ENCODE results near the gene MANBA.

GRCh38 chr4:102736636-102737549 lies 23.9 kb downstream of the MANBA start:
- TF ChIP-seq SMC3 (IDR thresholded peaks at IDR 0.05; ENCODE audit: low read depth, low read length) (no peak), MAFK (IDR thresholded peaks at IDR 0.05; ENCODE audit: low read depth, low read length) (no peak), POLR2A (IDR thresholded peaks at IDR 0.05; ENCODE audit: low read depth, low read length) (no peak), CTCF (conservative IDR thresholded peaks at IDR 0.05; ENCODE audit: low read depth, low read length) (no peak), RAD21 (IDR thresholded peaks at IDR 0.05; ENCODE audit: low read length) (no peak), USF2 (IDR thresholded peaks at IDR 0.05; ENCODE audit: low read depth, low read length) (no peak), ELK1 (IDR thresholded peaks at IDR 0.05; ENCODE audit: borderline replicate concordance, low read depth, low read length) (no peak), BHLHE40 (IDR thresholded peaks at IDR 0.05; ENCODE audit: low read depth, low read length) (no peak), MXI1 (IDR thresholded peaks at IDR 0.05; ENCODE audit: borderline replicate concordance, low read depth, low read length) (no peak), FOS (IDR thresholded peaks at IDR 0.05; ENCODE audit: low read depth, low read length) (no peak), RFX5 (IDR thresholded peaks at IDR 0.05; ENCODE audit: low read depth, low read length) (no peak)
